Neural progenitor cell (in vitro differentiated cells): ENCODE data around the gene MAP2K5. TPM values are rescaled to one million over a fixed set of nuclear protein-coding genes. Genes with fewer than 3 reads are reported as not detected.

Experiments
- DNase-seq: peaks from one replicate; pipeline ENCODE4 v3.0.0-alpha.2; 2016; ENCODE audit warnings: low spot score
- H2AFZ ChIP-seq: fragments of 200-600 bp; sonication (generic); replicated peaks from 2 replicates; pipeline ENCODE4 v1.6.1; 2016; ENCODE audit warnings: antibody characterized with exemption
- H3F3A ChIP-seq: fragments of 200-600 bp; sonication (generic); 2 replicates; pipeline ENCODE4 v1.6.1; 2016; ENCODE audit warnings: antibody characterized with exemption, low read depth
- H3K27ac ChIP-seq: fragments of 200-600 bp; sonication (generic); 2 replicates; pipeline ENCODE4 v1.5.1; 2016; ENCODE audit warnings: mild to moderate bottlenecking
- H3K27me3 ChIP-seq: fragments of 200-600 bp; sonication (generic); 2 replicates; pipeline ENCODE4 v1.6.1; 2016; ENCODE audit warnings: mild to moderate bottlenecking, moderate library complexity
- H3K36me3 ChIP-seq: fragments of 200-600 bp; sonication (generic); 2 replicates; pipeline ENCODE4 v1.5.1; 2016
- H3K4me1 ChIP-seq: fragments of 200-600 bp; sonication (generic); 2 replicates; pipeline ENCODE4 v1.6.1; 2016; ENCODE audit warnings: mixed run types
- H3K4me2 ChIP-seq: fragments of 200-600 bp; sonication (generic); 2 replicates; pipeline ENCODE4 v1.6.1; 2016
- H3K4me3 ChIP-seq: fragments of 200-600 bp; sonication (generic); 2 replicates; pipeline ENCODE4 v1.5.1; 2016
- H3K79me2 ChIP-seq: fragments of 200-600 bp; sonication (generic); 2 replicates; pipeline ENCODE4 v1.6.1; 2016; ENCODE audit warnings: low read depth
- H3K9ac ChIP-seq: fragments of 200-600 bp; sonication (generic); 2 replicates; pipeline ENCODE4 v1.6.1; 2016
- H3K9me3 ChIP-seq: fragments of 200-600 bp; sonication (generic); 2 replicates; pipeline ENCODE4 v1.5.1; 2016; ENCODE audit warnings: low read depth
- H4K20me1 ChIP-seq: fragments of 200-600 bp; sonication (generic); 2 replicates; pipeline ENCODE4 v1.6.1; 2016; ENCODE audit warnings: low read depth
- H3K27ac Mint-ChIP-seq: 3 replicates; pipeline ENCODE4 v1.8.0; 2021; ENCODE audit warnings: mixed read lengths
- H3K27me3 Mint-ChIP-seq: 2 replicates; pipeline ENCODE4 v1.8.0; 2022; ENCODE audit warnings: low read depth, mild to moderate bottlenecking, inconsistent platforms, moderate library complexity, mixed read lengths; ENCODE audit not compliant: insufficient read depth
- H3K36me3 Mint-ChIP-seq: 3 replicates; pipeline ENCODE4 v1.8.0; 2021; ENCODE audit warnings: mixed read lengths
- H3K4me1 Mint-ChIP-seq: 3 replicates; pipeline ENCODE4 v1.8.0; 2021; ENCODE audit warnings: mixed read lengths
- H3K4me3 Mint-ChIP-seq: 3 replicates; pipeline ENCODE4 v1.8.0; 2021; ENCODE audit warnings: mild to moderate bottlenecking, moderate library complexity, mixed read lengths
- H3K9me3 Mint-ChIP-seq: 3 replicates; pipeline ENCODE4 v1.8.0; 2020; ENCODE audit warnings: mixed read lengths
- CTCF ChIP-seq: fragments of 200-600 bp; sonication (generic); IDR thresholded peaks from 2 replicates; pipeline ENCODE4 v1.5.1; 2017; ENCODE audit warnings: antibody characterized with exemption, mild to moderate bottlenecking
- EZH2 ChIP-seq: fragments of 200-600 bp; sonication (generic); IDR thresholded peaks from 2 replicates; pipeline ENCODE4 v1.6.1; 2017; ENCODE audit warnings: antibody characterized with exemption, mild to moderate bottlenecking, moderate library complexity
- EZH2phosphoT487 ChIP-seq: fragments of 200-600 bp; sonication (generic); IDR thresholded peaks from 2 replicates; pipeline ENCODE4 v1.6.1; 2017; ENCODE audit warnings: antibody characterized with exemption
- total RNA-seq: library from RNA; depleted of rRNA; stranded (reverse); fragments of >200 nt; gene quantifications from 2 replicates; pipeline ENCODE4 v1.2.3, GENCODE V29; 2015; ENCODE audit warnings: low replicate concordance

The MAP2K5 gene
- total RNA-seq, 1 donor from 2014 or later = 17.2 TPM

DNA sequence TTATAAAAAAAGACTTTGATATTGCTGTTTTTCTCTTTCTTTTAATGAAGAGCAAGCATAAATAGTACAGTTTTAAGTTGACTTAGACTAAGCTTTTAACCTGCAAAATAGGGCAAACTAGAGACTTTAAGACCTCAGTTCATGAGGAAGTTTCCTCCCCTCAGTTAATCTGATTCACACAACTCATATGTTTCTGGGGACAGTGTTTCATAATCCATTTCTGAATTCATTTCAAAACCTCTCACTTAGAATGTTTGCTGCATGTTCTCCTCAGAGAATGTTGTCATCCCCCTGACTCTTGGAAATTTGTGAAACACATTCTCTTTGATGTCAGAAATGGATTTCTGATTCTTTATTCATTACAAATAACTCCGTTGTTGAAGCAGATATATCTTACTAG is 203.5 kb downstream of the MAP2K5 start:
- DNase-seq = no peak
- Mint-ChIP-seq H3K4me1 (no peaks in the 10 kb centered on the region), H3K4me3 (no peak overlapping the region), H3K27me3 (no peaks in the 10 kb centered on the region), H3K27ac (no peak overlapping the region), H3K36me3 (peaks cover 4% of the 10 kb centered on the region), H3K9me3 (no peaks in the 10 kb centered on the region)
- Histone ChIP-seq H3K27ac (no peak overlapping the region), H3K4me2 (no peak overlapping the region), H4K20me1 (no peaks in the 10 kb centered on the region), H3K27me3 (no peaks in the 10 kb centered on the region), H3K79me2 (no peaks in the 10 kb centered on the region), H3K9me3 (no peaks in the 10 kb centered on the region), H3K9ac (no peak overlapping the region), H2AFZ (no peak overlapping the region), H3K4me3 (no peak overlapping the region), H3K36me3 (no peaks in the 10 kb centered on the region), H3K4me1 (peaks cover 3% of the 10 kb centered on the region), H3F3A (no peaks in the 10 kb centered on the region)
- TF ChIP-seq CTCF = no peak
- no peak for TF ChIP-seq EZH2phosphoT487

GRCh38 chr15:67746450-67746849 is 203.9 kb downstream of the MAP2K5 start:
- Histone ChIP-seq H3F3A (no peaks in the 10 kb centered on the region), H3K36me3 (no peaks in the 10 kb centered on the region), H3K4me1 (peaks cover 3% of the 10 kb centered on the region), H3K9ac (no peak overlapping the region), H3K27ac (no peak overlapping the region), H3K4me3 (no peak overlapping the region), H3K79me2 (no peaks in the 10 kb centered on the region), H3K27me3 (no peaks in the 10 kb centered on the region), H3K4me2 (no peak overlapping the region), H4K20me1 (no peaks in the 10 kb centered on the region), H2AFZ (no peak overlapping the region), H3K9me3 (no peaks in the 10 kb centered on the region)
- Mint-ChIP-seq H3K27ac (no peak overlapping the region), H3K27me3 (no peaks in the 10 kb centered on the region), H3K9me3 (no peaks in the 10 kb centered on the region), H3K4me1 (no peaks in the 10 kb centered on the region), H3K4me3 (no peak overlapping the region), H3K36me3 (peaks cover 3% of the 10 kb centered on the region)
- TF ChIP-seq EZH2phosphoT487 (no peak), EZH2 (no peak), CTCF (no peak)
- no peak for DNase-seq

DNA sequence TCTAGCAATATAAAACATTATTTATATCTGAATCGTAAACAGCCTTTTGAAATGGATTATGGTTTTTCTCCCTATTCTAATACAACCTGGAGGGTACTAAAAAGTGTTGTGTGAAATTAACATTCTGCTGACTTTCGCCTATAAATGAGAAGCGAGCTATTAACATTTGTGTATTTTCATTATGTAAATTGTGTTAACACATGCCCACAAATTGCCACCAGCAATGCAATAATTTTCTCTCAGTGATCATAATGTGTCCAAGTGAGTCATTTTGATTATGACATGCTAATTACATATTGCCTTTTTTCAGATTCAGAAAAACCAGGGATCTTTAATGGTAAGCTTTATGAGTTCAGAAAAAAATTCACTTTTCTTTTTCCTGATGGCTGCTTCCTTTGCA is 205.4 kb downstream of the MAP2K5 start:
- Histone ChIP-seq H2AFZ (no peak overlapping the region), H3F3A (no peaks in the 10 kb centered on the region), H3K4me2 (no peak overlapping the region), H3K4me1 (peaks cover 3% of the 10 kb centered on the region), H3K79me2 (no peaks in the 10 kb centered on the region), H3K9me3 (no peaks in the 10 kb centered on the region), H4K20me1 (no peaks in the 10 kb centered on the region), H3K36me3 (no peaks in the 10 kb centered on the region), H3K27ac (no peak overlapping the region), H3K27me3 (no peaks in the 10 kb centered on the region), H3K4me3 (no peak overlapping the region), H3K9ac (no peak overlapping the region)
- Mint-ChIP-seq H3K36me3 (peaks cover 4% of the 10 kb centered on the region), H3K9me3 (no peaks in the 10 kb centered on the region), H3K27ac (no peak overlapping the region), H3K27me3 (no peaks in the 10 kb centered on the region), H3K4me1 (no peaks in the 10 kb centered on the region), H3K4me3 (no peak overlapping the region)
- no peak for TF ChIP-seq EZH2
- TF ChIP-seq EZH2phosphoT487 = no peak
- no peak for TF ChIP-seq CTCF
- DNase-seq = no peak

DNA sequence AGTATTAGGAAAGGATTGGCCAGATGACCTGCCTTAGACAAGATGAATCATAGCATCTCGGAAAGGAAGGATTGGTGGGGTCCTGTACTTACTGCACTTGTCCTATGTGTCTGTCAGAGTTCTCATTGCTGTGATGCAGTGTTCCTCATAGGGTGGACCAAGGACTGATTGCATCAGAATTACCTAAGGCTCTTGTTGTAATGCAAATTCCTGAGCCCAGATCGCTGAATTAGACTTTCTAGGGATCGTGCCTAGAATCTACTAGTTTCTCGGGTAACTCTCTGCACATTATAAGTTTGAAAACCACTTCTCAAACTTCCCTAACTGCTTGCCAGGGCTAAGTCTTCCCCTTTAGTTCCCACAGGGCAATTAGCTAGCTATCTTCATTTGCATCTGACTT is 207.9 kb downstream of the MAP2K5 start:
- Histone ChIP-seq H3K9me3 (no peaks in the 10 kb centered on the region), H2AFZ (no peak overlapping the region), H4K20me1 (no peaks in the 10 kb centered on the region), H3K79me2 (no peaks in the 10 kb centered on the region), H3K36me3 (no peaks in the 10 kb centered on the region), H3K27ac (no peak overlapping the region), H3K4me2 (no peak overlapping the region), H3K9ac (no peak overlapping the region), H3K4me1 (peaks cover 3% of the 10 kb centered on the region), H3K4me3 (no peak overlapping the region), H3F3A (no peaks in the 10 kb centered on the region), H3K27me3 (no peaks in the 10 kb centered on the region)
- H3K36me3 Mint-ChIP-seq = peaks cover 4% of the 10 kb centered on the region
- DNase-seq = no peak
- no peak for TF ChIP-seq CTCF
- no peak for TF ChIP-seq EZH2
- no peak for TF ChIP-seq EZH2phosphoT487
- H3K4me3 Mint-ChIP-seq = no peak overlapping the region
- no peaks in the 10 kb centered on the region for H3K9me3 Mint-ChIP-seq
- H3K27ac Mint-ChIP-seq = no peak overlapping the region
- no peaks in the 10 kb centered on the region for H3K27me3 Mint-ChIP-seq
- H3K4me1 Mint-ChIP-seq = no peaks in the 10 kb centered on the region
